GM18861 (cell line): ENCODE measurements around the gene MARCHF5.
"Not testable (repeated sequence)": the region's sequence is repeated elsewhere in the genome, so short reads cannot be mapped to it uniquely, and the experiment has no call there.

Source experiments
- ATAC-seq: cut with Tn5 transposase; IDR thresholded peaks from one replicate; pipeline ENCODE4 v1.9.1; 2021; ENCODE audit not compliant: unreplicated experiment

MARCHF5 gene

GRCh38 chr10:92304061-92304460, 13.1 kb downstream of the MARCHF5 start:
- ATAC-seq: no peak

GRCh38 chr10:92305133-92306072, 14.4 kb downstream of the MARCHF5 start:
- ATAC-seq: no peak

GRCh38 chr10:92309272-92309671, 18.3 kb downstream of the MARCHF5 start:
- ATAC-seq: no peak

GRCh38 chr10:92313750-92314149, 22.8 kb downstream of the MARCHF5 start:
- no peak for ATAC-seq

- ATAC-seq: no peak
Measured at GRCh38 chr10:92316610-92317009, 25.6 kb downstream of the MARCHF5 start.

GRCh38 chr10:92323079-92323478, 32.1 kb downstream of the MARCHF5 start:
- no peak for ATAC-seq

- ATAC-seq: no peak
Measured at GRCh38 chr10:92327445-92328433, 36.8 kb downstream of the MARCHF5 start.

- no peak for ATAC-seq
Measured at GRCh38 chr10:92328993-92329392, 38.0 kb downstream of the MARCHF5 start.

- not testable (repeated sequence) for ATAC-seq
Measured at GRCh38 chr10:92329927-92330326, 39.0 kb downstream of the MARCHF5 start.

GRCh38 chr10:92342796-92343195, 51.8 kb downstream of the MARCHF5 start:
- ATAC-seq: no peak

- not testable (repeated sequence) for ATAC-seq
Measured at GRCh38 chr10:92345575-92345974, 54.6 kb downstream of the MARCHF5 start.

GRCh38 chr10:92347035-92347676, 56.2 kb downstream of the MARCHF5 start:
- ATAC-seq: not testable (repeated sequence)

GRCh38 chr10:92350411-92350810, 59.4 kb downstream of the MARCHF5 start:
- no peak for ATAC-seq

- no peak for ATAC-seq
Measured at GRCh38 chr10:92354587-92354986, 63.6 kb downstream of the MARCHF5 start.

- ATAC-seq: no peak
Measured at GRCh38 chr10:92356041-92356440, 65.1 kb downstream of the MARCHF5 start.

GRCh38 chr10:92363498-92363897, 72.5 kb downstream of the MARCHF5 start:
- ATAC-seq: no peak

GRCh38 chr10:92366412-92367021, 75.5 kb downstream of the MARCHF5 start:
- no peak for ATAC-seq

GRCh38 chr10:92377962-92378361, 87.0 kb downstream of the MARCHF5 start:
- no peak for ATAC-seq

GRCh38 chr10:92381543-92381954, 90.6 kb downstream of the MARCHF5 start:
- no peak for ATAC-seq

GRCh38 chr10:92382631-92383030, 91.7 kb downstream of the MARCHF5 start:
- ATAC-seq: no peak

GRCh38 chr10:92384741-92385140, 93.8 kb downstream of the MARCHF5 start:
- no peak for ATAC-seq
